PC-3 (cell line): ENCODE results near the gene HERC5. TPM values are rescaled to one million over a fixed set of nuclear protein-coding genes. Genes with fewer than 3 reads are reported as not detected.

ENCODE experiments used
- total RNA-seq: library from RNA; depleted of rRNA; stranded (reverse); fragments of >200 nt; gene quantifications from 2 replicates; pipeline ENCODE4 v1.2.3, GENCODE V29; 2014; rRNA removed

Gene HERC5
- total RNA-seq, 1 experiment from 2014 or later, result 2.6 TPM

Other genes with a start within 250 kb of the HERC5 start
- gene PPM1K, start 172.6 kb upstream of the HERC5 start, total RNA-seq, result 3.0 and 5.7 TPM in 2 replicates
- gene HERC6, start 78.3 kb upstream of the HERC5 start, total RNA-seq, result 4.8 and 7.2 TPM in 2 replicates
- gene PYURF, start 66.7 kb downstream of the HERC5 start, total RNA-seq, result 143 and 159 TPM in 2 replicates
- 5.2 and 5.4 TPM in 2 replicates for gene HERC3, start 135.4 kb downstream of the HERC5 start, total RNA-seq
- gene NAP1L5, start 240.7 kb downstream of the HERC5 start, total RNA-seq, result not detected in 2 replicates